GM15510 (cell line): ENCODE measurements around the gene TMEM245.

Source experiments
- POLR2A ChIP-seq: IDR thresholded peaks from 3 replicates; pipeline ENCODE4 v1.6.1; 2011; ENCODE audit warnings: borderline replicate concordance; ENCODE audit not compliant: insufficient read length; ENCODE audit errors: extremely low read depth

Gene TMEM245

GRCh38 chr9:109016132-109016531 is 103.6 kb downstream of the TMEM245 start:
- TF ChIP-seq POLR2A: no peak

DNA sequence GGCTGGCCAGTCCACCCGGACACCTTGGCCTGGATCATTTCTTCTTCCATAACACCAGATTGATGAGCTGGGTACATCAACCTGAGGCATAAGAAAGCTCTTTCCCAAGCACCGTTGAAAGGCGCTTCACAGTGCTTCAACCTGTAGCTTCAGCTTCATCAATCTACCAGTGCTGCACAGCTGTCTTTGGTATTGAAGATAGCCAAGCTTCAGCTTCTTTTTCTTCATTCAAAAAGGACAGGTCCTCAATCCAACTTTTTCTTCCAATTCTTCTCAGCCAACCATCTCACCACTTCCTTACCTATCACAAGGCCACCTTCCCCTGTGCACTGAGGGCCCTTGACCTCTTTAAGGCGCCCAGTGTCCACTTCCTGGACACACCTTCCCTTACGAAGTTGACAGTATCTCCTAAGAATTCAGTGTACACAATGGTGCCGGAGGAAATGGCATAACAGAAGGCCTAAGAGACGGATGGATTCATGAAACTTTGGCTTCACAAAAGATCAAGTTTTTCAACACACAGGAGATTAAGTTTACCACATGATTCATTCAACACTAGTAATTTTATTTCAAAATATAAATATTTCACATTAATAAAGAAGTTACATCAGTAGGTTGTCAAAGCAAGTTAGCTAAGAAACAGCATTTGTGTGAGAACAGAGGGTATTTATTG is 105.0 kb downstream of the TMEM245 start:
- no peak for TF ChIP-seq POLR2A

- TF ChIP-seq POLR2A: no peak
Observed at GRCh38 chr9:109013679-109014607, 105.8 kb downstream of the TMEM245 start.

GRCh38 chr9:109012876-109013678 is 106.7 kb downstream of the TMEM245 start, which contains the start of gene CTNNAL1:
Gene CTNNAL1 (minus strand): TSS chr9:109013499. CDS start chr9:109013442, 57 bp downstream.
- TF ChIP-seq POLR2A: peak; percentile 89

GRCh38 chr9:109012009-109012875 is 107.5 kb downstream of the TMEM245 start:
- no peak for TF ChIP-seq POLR2A

- no peak for TF ChIP-seq POLR2A
Observed at GRCh38 chr9:109011231-109011671, 108.5 kb downstream of the TMEM245 start.

- no peak for TF ChIP-seq POLR2A
Observed at GRCh38 chr9:109010746-109011145, 109.0 kb downstream of the TMEM245 start.

DNA sequence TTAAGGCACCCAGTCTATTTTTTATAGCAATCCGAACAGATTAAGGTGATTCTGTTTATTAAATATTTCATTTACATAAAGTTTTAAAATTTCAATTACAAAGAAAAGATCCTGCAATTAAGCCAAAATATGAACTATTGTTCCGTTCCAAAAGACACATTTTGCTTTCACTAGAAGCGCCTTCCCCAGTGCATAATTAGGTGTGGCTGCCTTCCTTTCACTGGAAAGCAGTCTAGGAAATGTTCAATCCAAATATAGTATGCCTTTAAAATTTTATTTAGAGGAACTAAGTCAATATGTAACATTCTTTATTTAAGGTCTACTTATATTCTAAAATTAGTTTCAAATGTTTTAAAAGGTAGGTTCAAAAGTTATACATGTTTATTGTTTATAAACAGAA is 114.1 kb downstream of the TMEM245 start:
- TF ChIP-seq POLR2A: no peak

DNA sequence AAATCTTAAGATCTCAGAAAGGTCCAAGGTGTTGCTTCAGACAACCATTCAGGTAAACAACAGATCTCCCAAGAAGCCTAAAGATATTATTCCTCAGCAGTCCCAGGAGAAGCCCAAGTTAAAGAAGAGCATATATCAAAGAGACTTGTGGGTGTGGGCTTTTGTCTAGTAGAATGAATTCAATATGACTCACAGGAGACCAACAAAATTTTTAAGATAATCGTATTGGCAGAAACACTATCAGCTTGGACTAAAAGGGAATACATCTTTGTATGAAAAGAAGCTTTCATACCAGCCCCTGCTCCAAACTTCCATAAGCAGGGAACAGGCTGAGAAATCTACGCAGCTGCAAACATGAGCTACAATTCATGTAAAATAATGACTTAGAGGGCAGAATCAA is 116.6 kb downstream of the TMEM245 start:
- TF ChIP-seq POLR2A: no peak

DNA sequence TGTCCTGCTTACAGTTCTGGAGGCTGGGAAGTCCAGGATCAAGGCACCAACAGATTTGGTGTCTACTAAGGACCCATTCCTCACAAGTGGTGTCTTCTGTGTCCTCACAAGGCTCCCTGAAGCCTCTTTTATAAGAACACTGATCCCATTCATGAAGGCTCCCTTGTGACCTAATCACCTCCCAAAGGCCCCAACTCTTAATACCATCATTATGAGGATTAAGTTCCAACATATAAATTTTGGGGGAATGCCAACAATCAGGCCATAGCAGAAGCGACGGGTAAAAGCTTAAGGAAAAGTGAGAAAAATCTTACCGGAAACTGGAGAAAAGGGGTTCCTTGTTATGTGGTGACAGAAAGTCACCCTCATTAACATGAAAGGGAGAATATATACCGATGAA is 117.6 kb downstream of the TMEM245 start:
- no peak for TF ChIP-seq POLR2A

DNA sequence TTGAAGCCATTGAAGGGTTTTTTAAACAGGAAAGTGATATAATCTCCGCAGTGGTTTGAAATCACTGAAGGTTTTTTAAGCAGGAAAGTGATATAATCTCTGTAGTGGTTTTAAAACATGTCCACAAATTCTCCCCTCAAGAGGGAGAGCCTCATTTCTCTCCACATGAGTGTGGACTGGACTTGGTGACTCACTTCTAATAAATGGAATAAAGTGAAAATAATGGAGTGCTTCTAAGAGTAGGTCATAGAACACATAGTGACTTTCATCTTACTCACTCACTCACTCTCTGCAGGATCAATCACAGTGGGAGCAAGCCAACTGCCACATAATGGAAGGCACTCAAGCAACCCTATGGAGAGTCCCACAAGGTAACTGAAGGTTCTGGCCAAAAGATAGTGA is 118.5 kb downstream of the TMEM245 start:
- TF ChIP-seq POLR2A: no peak

- no peak for TF ChIP-seq POLR2A
Observed at GRCh38 chr9:108997112-108997511, 122.6 kb downstream of the TMEM245 start.

GRCh38 chr9:108996643-108997042 is 123.1 kb downstream of the TMEM245 start:
- no peak for TF ChIP-seq POLR2A

DNA sequence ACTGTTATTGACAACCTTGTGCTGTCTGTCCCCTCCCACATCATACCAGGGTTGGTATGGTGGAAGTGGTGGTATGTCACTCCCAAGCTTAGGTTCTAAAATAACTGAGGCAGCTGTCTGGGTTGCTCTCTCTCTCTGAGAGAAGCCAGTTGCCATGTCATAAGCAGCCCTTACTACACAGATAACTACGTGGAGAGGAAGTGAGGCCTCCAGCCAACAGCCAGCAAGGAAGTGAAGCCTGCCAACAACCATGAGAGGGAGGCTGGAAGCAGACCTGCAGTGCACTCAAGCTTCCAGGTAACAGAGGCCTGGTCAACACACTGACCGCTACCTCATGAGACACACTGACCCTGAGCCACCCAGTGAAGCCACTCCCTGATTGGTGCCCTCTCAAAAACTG is 125.1 kb downstream of the TMEM245 start:
- no peak for TF ChIP-seq POLR2A

GRCh38 chr9:108991479-108991878 is 128.3 kb downstream of the TMEM245 start:
- TF ChIP-seq POLR2A: no peak

- TF ChIP-seq POLR2A: no peak
Observed at GRCh38 chr9:108983885-108984284, 135.9 kb downstream of the TMEM245 start.
